Stromal cell of bone marrow (primary cell): Measurements from ENCODE around the gene NSA2.

ENCODE experiments used
- DNase-seq: peaks from one replicate; pipeline ENCODE4 v3.0.0-alpha.2; 2012; ENCODE audit warnings: low read depth

Gene NSA2

DNA sequence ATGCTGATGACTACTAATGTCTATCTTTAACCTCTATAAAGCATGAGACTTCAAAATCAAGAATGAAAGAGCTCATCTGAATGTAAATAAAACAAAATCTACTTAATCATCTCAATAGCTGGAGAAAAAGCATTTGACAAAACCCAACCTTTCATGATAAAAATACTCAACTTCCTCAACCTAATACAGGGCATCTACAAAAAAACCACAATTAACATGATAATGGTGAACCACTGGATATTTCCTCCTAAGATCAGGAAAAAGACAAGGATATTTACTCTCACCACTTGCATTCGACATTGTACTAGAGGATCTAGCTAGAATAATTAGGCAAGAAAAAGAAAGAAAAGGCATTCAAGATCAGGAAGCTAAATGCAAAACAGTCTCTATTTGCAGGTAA, 49.8 kb downstream of the NSA2 start:
- DNase-seq, result no peak

DNA sequence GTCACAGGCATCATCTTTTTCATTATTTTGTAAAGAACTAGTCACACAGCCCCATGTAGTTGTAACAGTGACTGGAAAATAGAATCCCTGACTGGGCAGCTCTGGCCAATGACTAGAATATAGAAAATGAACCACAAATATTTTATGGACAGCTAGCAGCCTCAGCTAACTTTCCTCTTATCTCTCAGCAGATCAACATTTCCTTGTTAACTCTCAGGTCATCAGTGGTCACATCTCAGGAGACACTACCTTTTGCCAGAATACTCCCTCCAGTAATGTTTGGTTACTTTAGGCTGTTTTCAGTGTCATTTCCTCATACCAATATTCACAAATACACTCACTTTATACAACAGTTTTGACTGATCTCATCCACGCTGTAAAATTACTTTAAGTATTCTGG, 55.2 kb downstream of the NSA2 start:
- DNase-seq, result no peak

DNA sequence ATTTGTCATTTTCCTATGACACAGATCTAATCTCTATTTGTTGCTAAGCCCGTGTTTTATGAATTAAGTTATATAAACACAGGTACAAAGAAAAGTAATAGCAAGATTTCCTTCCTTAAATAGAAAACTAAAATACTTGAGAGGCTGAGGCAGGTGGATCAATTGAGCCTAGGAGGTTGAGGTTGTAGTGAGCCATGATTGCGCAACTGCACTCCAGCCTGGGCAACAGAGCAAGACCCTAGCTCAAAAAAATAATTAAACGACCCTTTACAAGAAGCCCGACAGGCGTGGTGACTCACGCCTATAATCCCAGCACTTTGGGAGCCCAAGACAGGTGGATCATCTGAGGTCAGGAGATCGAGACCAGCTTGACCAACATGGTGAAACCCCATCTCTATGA, 62.4 kb downstream of the NSA2 start:
- DNase-seq, result no peak
